H9 (cell line): ENCODE measurements around the gene CARD11. TPM values are rescaled to one million over a fixed set of nuclear protein-coding genes. Genes with fewer than 3 reads are reported as not detected.

Experiments
- DNase-seq: peaks from one replicate; pipeline ENCODE4 v3.0.0-alpha.2; 2017
- H2AFZ ChIP-seq: one replicate; pipeline ENCODE4 v1.6.1; 2013; ENCODE audit warnings: mild to moderate bottlenecking, low read length, control low read depth, moderate library complexity
- H2AK5ac ChIP-seq: 2 replicates; pipeline ENCODE4 v1.6.1; 2013; ENCODE audit warnings: low read length, control low read depth, mixed read lengths; ENCODE audit not compliant: insufficient read length
- H2BK120ac ChIP-seq: one replicate; pipeline ENCODE4 v1.6.1; 2013; ENCODE audit warnings: low read depth, mild to moderate bottlenecking, low read length, control low read depth, inconsistent platforms; ENCODE audit not compliant: poor library complexity, severe bottlenecking
- H2BK12ac ChIP-seq: 2 replicates; pipeline ENCODE4 v1.6.1; 2013; ENCODE audit warnings: low read length, control low read depth, mixed read lengths, low read depth; ENCODE audit not compliant: insufficient read length
- H2BK15ac ChIP-seq: 2 replicates; pipeline ENCODE4 v1.6.1; 2013; ENCODE audit warnings: low read depth, low read length, control low read depth
- H2BK20ac ChIP-seq: one replicate; pipeline ENCODE4 v1.6.1; 2013; ENCODE audit warnings: low read depth, mild to moderate bottlenecking, low read length, control low read depth, inconsistent platforms; ENCODE audit not compliant: poor library complexity, severe bottlenecking
- H2BK5ac ChIP-seq: 2 replicates; pipeline ENCODE4 v1.6.1; 2013; ENCODE audit warnings: low read length, control low read depth, mixed read lengths; ENCODE audit not compliant: insufficient read length
- H3K14ac ChIP-seq: 2 replicates; pipeline ENCODE4 v1.6.1; 2013; ENCODE audit warnings: low read length, control low read depth; ENCODE audit not compliant: insufficient read depth
- H3K18ac ChIP-seq: 2 replicates; pipeline ENCODE4 v1.6.1; 2013; ENCODE audit warnings: low read depth, mild to moderate bottlenecking, mixed read lengths, low read length, control low read depth; ENCODE audit not compliant: insufficient read length
- H3K23ac ChIP-seq: 2 replicates; pipeline ENCODE4 v1.6.1; 2013; ENCODE audit warnings: low read length, control low read depth, mixed read lengths, low read depth; ENCODE audit not compliant: insufficient read length
- H3K23me2 ChIP-seq: 2 replicates; pipeline ENCODE4 v1.6.1; 2013; ENCODE audit warnings: low read depth, mild to moderate bottlenecking, mixed read lengths, low read length, control low read depth; ENCODE audit not compliant: insufficient read length, poor library complexity, severe bottlenecking
- H3K27ac ChIP-seq: 2 replicates; pipeline ENCODE4 v1.5.1; 2013; ENCODE audit warnings: low read length, control low read depth, mixed read lengths, low read depth; ENCODE audit not compliant: insufficient read length
- H3K27me3 ChIP-seq: 2 replicates; pipeline ENCODE4 v1.6.1; 2013; ENCODE audit warnings: low read length, control low read depth, inconsistent platforms; ENCODE audit not compliant: insufficient read depth
- H3K4ac ChIP-seq: 2 replicates; pipeline ENCODE4 v1.6.1; 2013; ENCODE audit warnings: low read depth, mild to moderate bottlenecking, control low read depth, inconsistent platforms, low read length, moderate library complexity
- H3K4me1 ChIP-seq: 2 replicates; pipeline ENCODE4 v1.6.1; 2013; ENCODE audit warnings: low read length, control low read depth, inconsistent platforms; ENCODE audit not compliant: insufficient read depth
- H3K4me2 ChIP-seq: 2 replicates; pipeline ENCODE4 v1.6.1; 2013; ENCODE audit warnings: low read length, control low read depth, mixed read lengths; ENCODE audit not compliant: insufficient read length, insufficient read depth
- H3K56ac ChIP-seq: 2 replicates; pipeline ENCODE4 v1.6.1; 2013; ENCODE audit warnings: low read depth, mild to moderate bottlenecking, mixed read lengths, low read length, control low read depth; ENCODE audit not compliant: insufficient read length
- H3K79me1 ChIP-seq: 2 replicates; pipeline ENCODE4 v1.6.1; 2013; ENCODE audit warnings: low read depth, mild to moderate bottlenecking, moderate library complexity, low read length, control low read depth, inconsistent platforms; ENCODE audit not compliant: insufficient read depth, poor library complexity, severe bottlenecking
- H3K79me2 ChIP-seq: 2 replicates; pipeline ENCODE4 v1.6.1; 2013; ENCODE audit warnings: low read length, control low read depth, inconsistent platforms; ENCODE audit not compliant: insufficient read depth
- H3K9ac ChIP-seq: 2 replicates; pipeline ENCODE4 v1.6.1; 2013; ENCODE audit warnings: low read length, control low read depth, mixed read lengths; ENCODE audit not compliant: insufficient read length; ENCODE audit errors: extremely low read depth
- H3K9me3 ChIP-seq: one replicate; pipeline ENCODE4 v1.6.1; 2013; ENCODE audit warnings: low read depth, low read length, inconsistent platforms; ENCODE audit not compliant: control insufficient read depth
- H3T11ph ChIP-seq: one replicate; pipeline ENCODE4 v1.6.1; 2013; ENCODE audit warnings: mild to moderate bottlenecking, low read length, control low read depth, inconsistent platforms
- H4K20me1 ChIP-seq: one replicate; pipeline ENCODE4 v1.6.1; 2013; ENCODE audit not compliant: control insufficient read depth, insufficient read length, insufficient read depth
- H4K5ac ChIP-seq: 2 replicates; pipeline ENCODE4 v1.6.1; 2013; ENCODE audit warnings: low read depth, mild to moderate bottlenecking, mixed read lengths, low read length, control low read depth; ENCODE audit not compliant: insufficient read length
- H4K8ac ChIP-seq: replicated peaks from 2 replicates; pipeline ENCODE4 v1.6.1; 2013; ENCODE audit warnings: low read length, control low read depth, mixed read lengths, low read depth; ENCODE audit not compliant: insufficient read length
- H4K91ac ChIP-seq: 2 replicates; pipeline ENCODE4 v1.6.1; 2013; ENCODE audit warnings: low read depth, mild to moderate bottlenecking, moderate library complexity, mixed read lengths, low read length, control low read depth; ENCODE audit not compliant: insufficient read length
- H3K27ac Mint-ChIP-seq, 3 experiments: 2 replicates in 2 of 3; 3 replicates in 1 of 3; pipeline ENCODE4 v1.8.0; 2020 to 2021; ENCODE audit warnings: mixed read lengths in 3 of 3, mild to moderate bottlenecking in 1 of 3, moderate library complexity in 1 of 3
- H3K27me3 Mint-ChIP-seq: 2 replicates; pipeline ENCODE4 v1.8.0; 2021; ENCODE audit warnings: low read depth, mild to moderate bottlenecking, moderate library complexity, mixed read lengths
- H3K36me3 Mint-ChIP-seq, 3 experiments: 2 replicates in 2 of 3; 3 replicates in 1 of 3; pipeline ENCODE4 v1.8.0; 2020 to 2021; ENCODE audit warnings: low read depth in 3 of 3, mixed read lengths in 3 of 3; ENCODE audit not compliant: insufficient read depth in 1 of 3
- H3K4me1 Mint-ChIP-seq, 2 experiments: 2 replicates each; pipeline ENCODE4 v1.8.0; 2020; ENCODE audit warnings: mixed read lengths in 2 of 2
- H3K4me3 Mint-ChIP-seq, 2 experiments: 2 replicates in 1 of 2; 3 replicates in 1 of 2; pipeline ENCODE4 v1.8.0; 2020 to 2021; ENCODE audit warnings: mild to moderate bottlenecking in 2 of 2, mixed read lengths in 2 of 2, moderate library complexity in 1 of 2
- H3K9me3 Mint-ChIP-seq, 2 experiments: 2 replicates in 1 of 2; 3 replicates in 1 of 2; pipeline ENCODE4 v1.8.0; 2020; ENCODE audit warnings: mild to moderate bottlenecking in 2 of 2, mixed read lengths in 2 of 2, moderate library complexity in 1 of 2
- WGBS: extraction: QIAGEN DNeasy Blood & Tissue Kit; methylation state at CpG from one replicate; pipeline ENCODE4 v1.1.7; 2013; ENCODE audit warnings: missing lambda C conversion rate, low lambda C conversion rate, mixed read lengths; ENCODE audit not compliant: insufficient read length; ENCODE audit errors: extremely low coverage; 5-methylcytosine and 5-hydroxymethylcytosine counted together
- total RNA-seq: library from RNA; stranded (reverse); gene quantifications from 2 replicates; pipeline ENCODE4 v1.2.1, GENCODE V29; 2021
- TF ChIP-seq, protein P1 (sequence below): fragments of 200-600 bp; sonication (generic); conservative IDR thresholded peaks from 3 replicates; pipeline ENCODE4 v1.8.0; 2021; ENCODE audit warnings: antibody characterized with exemption, mild to moderate bottlenecking

The CARD11 gene
- total RNA-seq, 1 experiment from 2014 or later: 20.0 TPM

DNA sequence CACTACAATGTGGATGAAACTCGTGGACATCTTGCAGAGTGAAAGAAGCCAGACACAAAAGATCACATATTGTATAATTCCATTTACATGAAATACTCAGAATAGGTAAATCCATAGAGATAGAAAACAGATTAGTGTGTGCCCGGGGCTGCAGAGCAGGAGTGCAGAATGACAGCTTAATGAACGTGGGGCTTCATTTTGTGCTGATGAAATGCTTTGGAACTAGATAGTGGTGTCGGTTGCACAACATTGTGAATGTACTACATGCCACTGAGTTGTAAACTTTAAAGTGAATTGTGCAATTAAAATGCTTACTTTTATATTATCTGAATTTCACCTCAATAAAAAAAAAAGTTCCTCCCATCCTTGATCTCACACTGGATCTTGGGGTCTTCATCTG is 31.8 kb upstream of the CARD11 start:
- Mint-ChIP-seq H3K36me3 (peaks cover 0 to 14% (median 9%) of the 10 kb centered on the region in 3 experiments; a peak in 6 of 7 replicates), H3K4me1 (peaks cover 12 to 14% of the 10 kb centered on the region in 2 experiments), H3K27ac (no peak overlapping the region), H3K4me3 (no peak overlapping the region), H3K27me3 (no peaks in the 10 kb centered on the region), H3K9me3 (peaks cover 11 to 15% of the 10 kb centered on the region in 2 experiments)
- no peak overlapping the region for H2BK20ac ChIP-seq
- H3K56ac ChIP-seq: no peak overlapping the region
- H3K27ac ChIP-seq: no peak overlapping the region
- TF ChIP-seq, protein P1, sequence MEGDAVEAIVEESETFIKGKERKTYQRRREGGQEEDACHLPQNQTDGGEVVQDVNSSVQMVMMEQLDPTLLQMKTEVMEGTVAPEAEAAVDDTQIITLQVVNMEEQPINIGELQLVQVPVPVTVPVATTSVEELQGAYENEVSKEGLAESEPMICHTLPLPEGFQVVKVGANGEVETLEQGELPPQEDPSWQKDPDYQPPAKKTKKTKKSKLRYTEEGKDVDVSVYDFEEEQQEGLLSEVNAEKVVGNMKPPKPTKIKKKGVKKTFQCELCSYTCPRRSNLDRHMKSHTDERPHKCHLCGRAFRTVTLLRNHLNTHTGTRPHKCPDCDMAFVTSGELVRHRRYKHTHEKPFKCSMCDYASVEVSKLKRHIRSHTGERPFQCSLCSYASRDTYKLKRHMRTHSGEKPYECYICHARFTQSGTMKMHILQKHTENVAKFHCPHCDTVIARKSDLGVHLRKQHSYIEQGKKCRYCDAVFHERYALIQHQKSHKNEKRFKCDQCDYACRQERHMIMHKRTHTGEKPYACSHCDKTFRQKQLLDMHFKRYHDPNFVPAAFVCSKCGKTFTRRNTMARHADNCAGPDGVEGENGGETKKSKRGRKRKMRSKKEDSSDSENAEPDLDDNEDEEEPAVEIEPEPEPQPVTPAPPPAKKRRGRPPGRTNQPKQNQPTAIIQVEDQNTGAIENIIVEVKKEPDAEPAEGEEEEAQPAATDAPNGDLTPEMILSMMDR: no peak
- no peaks in the 10 kb centered on the region for H3K4me1 ChIP-seq
- no peak overlapping the region for H2BK5ac ChIP-seq
- H2AFZ ChIP-seq: no peak overlapping the region
- H3K14ac ChIP-seq: no peak overlapping the region
- H3K79me2 ChIP-seq: no peaks in the 10 kb centered on the region
- no peaks in the 10 kb centered on the region for H3K23me2 ChIP-seq
- H3K79me1 ChIP-seq: no peaks in the 10 kb centered on the region
- H4K8ac ChIP-seq: no peak overlapping the region
- no peaks in the 10 kb centered on the region for H4K20me1 ChIP-seq
- H4K91ac ChIP-seq: no peak overlapping the region
- no peak overlapping the region for H3K23ac ChIP-seq
- no peak overlapping the region for H3T11ph ChIP-seq
- H2BK120ac ChIP-seq: no peak overlapping the region
- no peak overlapping the region for H3K9ac ChIP-seq
- H3K4me2 ChIP-seq: no peak overlapping the region
- no peak overlapping the region for H2BK12ac ChIP-seq
- no peak overlapping the region for H4K5ac ChIP-seq
- no peaks in the 10 kb centered on the region for H3K27me3 ChIP-seq
- no peak for DNase-seq
- H3K18ac ChIP-seq: no peak overlapping the region
- no peak overlapping the region for H3K4ac ChIP-seq
- no peaks in the 10 kb centered on the region for H3K9me3 ChIP-seq
- no peak overlapping the region for H2BK15ac ChIP-seq
- no CpG with 5 or more reads among the region's 4 CpGs for WGBS
- no peak overlapping the region for H2AK5ac ChIP-seq
